Nucleus accumbens (tissue), 56 donors: ENCODE results near the gene COL6A1.
"Not testable (repeated sequence)": the region's sequence is repeated elsewhere in the genome, so short reads cannot be mapped to it uniquely, and the experiment has no call there.

Source experiments
- DNase-seq, 56 donors: peaks; one replicate each; lab custom pipeline; 2025; lab: John Stamatoyannopoulos, UW

COL6A1 gene

DNA sequence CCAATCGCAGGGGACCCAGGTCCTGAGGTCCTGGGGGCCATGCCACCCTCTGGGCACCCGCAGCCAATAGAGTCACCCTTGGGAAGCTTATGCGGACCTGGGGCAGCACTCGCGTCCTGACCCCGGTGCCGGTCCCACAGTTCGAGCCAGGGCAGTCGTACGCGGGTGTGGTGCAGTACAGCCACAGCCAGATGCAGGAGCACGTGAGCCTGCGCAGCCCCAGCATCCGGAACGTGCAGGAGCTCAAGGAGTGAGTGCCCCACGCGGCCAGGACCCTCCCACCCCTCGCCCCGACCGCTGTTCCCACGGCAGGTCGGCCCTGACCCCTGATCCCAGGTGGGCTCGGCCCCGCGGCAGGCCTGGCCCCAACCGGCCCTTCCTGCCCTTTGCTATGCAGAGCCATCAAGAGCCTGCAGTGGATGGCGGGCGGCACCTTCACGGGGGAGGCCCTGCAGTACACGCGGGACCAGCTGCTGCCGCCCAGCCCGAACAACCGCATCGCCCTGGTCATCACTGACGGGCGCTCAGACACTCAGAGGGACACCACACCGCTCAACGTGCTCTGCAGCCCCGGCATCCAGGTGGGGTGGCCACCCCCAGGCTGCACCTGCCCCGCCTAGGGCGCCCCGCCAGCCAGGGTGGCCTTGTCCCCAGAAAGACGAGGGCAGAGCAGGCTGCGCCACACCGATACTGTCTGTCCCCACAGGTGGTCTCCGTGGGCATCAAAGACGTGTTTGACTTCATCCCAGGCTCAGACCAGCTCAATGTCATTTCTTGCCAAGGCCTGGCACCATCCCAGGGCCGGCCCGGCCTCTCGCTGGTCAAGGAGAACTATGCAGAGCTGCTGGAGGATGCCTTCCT is 20.5 kb downstream of the COL6A1 start:
- DNase-seq = no peak

DNA sequence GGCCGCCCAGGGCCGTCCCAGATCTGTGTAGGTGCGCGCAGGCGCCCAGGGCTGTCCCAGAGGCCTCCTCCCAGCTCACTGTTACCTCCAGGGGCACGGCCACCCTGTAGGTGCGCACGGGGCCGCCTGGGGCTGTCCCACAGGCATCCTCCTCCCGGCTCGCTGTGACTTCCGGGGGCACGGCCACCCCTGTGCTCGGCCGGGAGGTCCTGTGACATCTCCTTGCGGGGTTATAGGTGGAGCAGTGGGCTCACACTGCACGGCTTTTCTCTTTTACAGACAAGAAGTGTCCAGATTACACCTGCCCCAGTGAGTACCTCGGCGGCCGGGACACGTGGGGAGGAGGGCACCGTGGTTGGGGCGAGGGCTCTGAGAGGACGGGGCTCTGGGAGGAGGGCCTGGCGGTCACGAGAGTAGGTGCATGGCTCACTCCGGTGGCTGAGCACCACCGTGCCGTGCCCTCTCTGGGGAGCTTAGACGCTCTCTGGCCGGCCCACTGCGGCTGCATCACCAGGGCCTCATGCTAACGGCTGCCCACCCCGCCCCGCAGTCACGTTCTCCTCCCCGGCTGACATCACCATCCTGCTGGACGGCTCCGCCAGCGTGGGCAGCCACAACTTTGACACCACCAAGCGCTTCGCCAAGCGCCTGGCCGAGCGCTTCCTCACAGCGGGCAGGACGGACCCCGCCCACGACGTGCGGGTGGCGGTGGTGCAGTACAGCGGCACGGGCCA is 21.4 kb downstream of the COL6A1 start:
- DNase-seq = no peak

DNA sequence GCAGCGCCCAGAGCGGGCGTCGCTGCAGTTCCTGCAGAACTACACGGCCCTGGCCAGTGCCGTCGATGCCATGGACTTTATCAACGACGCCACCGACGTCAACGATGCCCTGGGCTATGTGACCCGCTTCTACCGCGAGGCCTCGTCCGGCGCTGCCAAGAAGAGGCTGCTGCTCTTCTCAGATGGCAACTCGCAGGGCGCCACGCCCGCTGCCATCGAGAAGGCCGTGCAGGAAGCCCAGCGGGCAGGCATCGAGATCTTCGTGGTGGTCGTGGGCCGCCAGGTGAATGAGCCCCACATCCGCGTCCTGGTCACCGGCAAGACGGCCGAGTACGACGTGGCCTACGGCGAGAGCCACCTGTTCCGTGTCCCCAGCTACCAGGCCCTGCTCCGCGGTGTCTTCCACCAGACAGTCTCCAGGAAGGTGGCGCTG is 22.0 kb downstream of the COL6A1 start:
- no peak for DNase-seq

DNA sequence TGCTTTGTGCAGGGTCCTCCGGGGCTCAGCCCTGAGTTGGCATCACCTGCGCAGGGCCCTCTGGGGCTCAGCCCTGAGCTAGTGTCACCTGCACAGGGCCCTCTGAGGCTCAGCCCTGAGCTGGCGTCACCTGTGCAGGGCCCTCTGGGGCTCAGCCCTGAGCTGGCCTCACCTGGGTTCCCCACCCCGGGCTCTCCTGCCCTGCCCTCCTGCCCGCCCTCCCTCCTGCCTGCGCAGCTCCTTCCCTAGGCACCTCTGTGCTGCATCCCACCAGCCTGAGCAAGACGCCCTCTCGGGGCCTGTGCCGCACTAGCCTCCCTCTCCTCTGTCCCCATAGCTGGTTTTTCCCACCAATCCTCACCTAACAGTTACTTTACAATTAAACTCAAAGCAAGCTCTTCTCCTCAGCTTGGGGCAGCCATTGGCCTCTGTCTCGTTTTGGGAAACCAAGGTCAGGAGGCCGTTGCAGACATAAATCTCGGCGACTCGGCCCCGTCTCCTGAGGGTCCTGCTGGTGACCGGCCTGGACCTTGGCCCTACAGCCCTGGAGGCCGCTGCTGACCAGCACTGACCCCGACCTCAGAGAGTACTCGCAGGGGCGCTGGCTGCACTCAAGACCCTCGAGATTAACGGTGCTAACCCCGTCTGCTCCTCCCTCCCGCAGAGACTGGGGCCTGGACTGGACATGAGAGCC is 22.7 kb downstream of the COL6A1 start:
- no peak for DNase-seq

DNA sequence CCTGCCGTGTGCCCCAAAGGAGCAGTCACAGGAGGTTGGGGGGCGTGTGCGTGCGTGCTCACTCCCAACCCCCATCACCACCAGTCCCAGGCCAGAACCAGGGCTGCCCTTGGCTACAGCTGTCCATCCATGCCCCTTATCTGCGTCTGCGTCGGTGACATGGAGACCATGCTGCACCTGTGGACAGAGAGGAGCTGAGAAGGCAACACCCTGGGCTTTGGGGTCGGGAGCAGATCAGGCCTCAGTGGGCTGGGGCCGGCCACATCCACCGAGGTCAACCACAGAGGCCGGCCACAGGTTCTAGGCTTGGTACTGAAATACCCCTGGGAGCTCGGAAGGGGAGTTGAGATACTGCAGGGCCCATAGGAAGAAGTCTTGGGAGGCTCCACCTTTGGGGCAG is 23.5 kb downstream of the COL6A1 start:
- no peak for DNase-seq

DNA sequence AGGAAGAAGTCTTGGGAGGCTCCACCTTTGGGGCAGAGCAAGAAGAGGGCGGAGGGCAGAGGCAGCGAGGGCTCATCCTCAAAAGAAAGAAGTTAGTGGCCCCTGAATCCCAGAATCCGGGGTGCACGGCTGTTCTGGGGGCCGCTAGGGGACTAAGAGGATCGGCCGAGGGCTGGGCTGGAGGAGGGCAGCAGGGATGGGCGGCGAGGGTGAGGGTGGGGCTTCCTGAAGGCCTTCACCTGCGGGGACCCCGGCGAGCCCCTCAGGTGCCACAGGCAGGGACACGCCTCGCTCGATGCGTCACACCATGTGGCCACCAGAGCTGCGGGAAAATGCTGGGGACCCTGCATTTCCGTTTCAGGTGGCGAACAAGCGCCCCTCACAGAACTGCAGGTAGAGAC is 23.9 kb downstream of the COL6A1 start:
- DNase-seq = no peak

DNA sequence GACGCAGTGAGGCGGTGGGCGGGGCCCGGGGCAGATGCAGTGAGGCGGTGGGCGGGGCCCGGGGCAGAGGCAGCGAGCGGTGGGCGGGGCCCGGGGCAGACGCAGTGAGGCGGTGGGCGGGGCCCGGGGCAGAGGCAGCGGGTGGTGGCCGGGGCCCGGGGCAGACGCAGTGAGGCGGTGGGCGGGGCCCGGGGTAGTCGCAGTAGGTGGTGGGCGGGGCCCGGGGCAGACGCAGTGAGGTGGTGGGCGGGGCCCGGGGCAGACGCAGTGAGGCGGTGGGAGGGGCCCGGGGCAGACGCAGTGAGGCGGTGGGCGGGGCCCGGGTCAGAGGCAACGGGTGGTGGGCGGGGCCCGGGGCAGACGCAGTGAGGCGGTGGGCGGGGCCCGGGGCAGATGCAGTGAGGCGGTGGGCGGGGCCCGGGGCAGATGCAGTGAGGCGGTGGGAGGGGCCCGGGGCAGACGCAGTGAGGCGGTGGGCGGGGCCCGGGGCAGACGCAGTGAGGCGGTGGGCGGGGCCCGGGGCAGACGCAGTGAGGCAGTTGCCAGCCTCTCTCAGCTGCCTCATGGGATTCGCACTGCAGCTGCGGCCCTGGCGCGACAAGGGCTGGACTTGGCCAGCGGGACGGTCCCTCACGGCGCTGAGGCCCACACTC is 24.4 kb downstream of the COL6A1 start:
- not testable (repeated sequence) for DNase-seq

DNA sequence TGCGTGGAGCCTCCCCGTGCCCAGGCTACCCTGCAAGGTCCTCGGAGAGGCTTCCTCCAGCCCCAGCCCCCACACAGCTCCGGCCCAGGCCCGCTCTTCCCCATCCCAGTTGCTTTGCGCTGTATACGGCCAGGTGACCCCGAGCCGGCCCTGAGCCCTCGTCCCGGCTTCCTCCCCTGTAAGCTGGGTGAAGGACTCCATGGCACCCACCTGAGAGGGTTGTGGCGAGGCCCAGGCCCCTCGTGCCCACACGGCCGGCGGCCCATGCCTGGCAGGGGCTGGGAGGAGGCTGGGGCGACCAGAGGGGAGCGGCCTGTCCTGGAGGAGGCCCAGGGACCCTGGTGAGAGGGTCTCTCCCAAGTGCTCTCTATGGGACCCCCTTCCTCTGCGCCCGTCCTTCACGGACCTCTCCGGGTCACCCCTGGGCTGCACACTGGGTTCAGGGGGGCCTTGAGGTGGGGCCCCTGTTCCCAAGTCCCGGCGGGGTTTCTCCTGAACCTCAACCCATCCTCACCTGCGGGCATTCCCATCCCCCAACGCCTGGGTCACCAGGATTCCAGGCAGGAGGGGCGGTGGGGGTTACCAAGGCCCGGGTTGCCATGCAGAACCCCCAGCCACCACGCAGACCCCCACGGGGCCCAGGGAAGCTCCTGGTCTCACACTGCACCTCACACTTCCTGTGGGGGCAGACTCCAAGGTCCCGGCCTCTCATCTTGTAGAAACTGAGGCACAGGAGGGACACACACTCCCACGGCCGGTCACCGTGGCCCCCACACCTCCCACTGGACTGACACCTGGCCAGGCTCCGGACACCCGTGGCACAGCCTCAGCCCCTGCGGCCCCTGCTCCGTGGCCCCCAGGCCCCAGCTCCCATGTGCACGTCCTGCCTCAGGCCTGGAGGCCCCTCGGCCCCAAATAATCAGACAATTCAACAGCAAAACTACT is 25.2 kb downstream of the COL6A1 start:
- no peak for DNase-seq

DNA sequence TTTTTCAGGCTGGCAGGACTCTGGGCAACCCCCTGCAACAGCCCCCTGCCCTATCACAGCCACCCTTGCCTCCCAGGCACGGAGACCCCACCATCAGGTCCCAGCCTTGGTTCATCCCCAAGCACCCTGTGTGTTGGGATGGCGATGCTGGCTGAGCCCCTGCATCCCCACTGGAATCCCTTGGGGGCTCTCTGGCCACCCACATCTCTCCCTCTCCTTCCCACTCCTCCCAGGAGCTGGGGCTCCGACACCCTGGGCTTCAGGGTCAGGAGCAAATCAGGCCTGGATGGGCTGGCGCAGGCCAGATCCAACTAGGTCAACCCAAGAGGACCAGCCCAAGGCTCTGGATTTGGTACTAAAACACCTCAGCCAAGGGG is 25.9 kb downstream of the COL6A1 start:
- no peak for DNase-seq

DNA sequence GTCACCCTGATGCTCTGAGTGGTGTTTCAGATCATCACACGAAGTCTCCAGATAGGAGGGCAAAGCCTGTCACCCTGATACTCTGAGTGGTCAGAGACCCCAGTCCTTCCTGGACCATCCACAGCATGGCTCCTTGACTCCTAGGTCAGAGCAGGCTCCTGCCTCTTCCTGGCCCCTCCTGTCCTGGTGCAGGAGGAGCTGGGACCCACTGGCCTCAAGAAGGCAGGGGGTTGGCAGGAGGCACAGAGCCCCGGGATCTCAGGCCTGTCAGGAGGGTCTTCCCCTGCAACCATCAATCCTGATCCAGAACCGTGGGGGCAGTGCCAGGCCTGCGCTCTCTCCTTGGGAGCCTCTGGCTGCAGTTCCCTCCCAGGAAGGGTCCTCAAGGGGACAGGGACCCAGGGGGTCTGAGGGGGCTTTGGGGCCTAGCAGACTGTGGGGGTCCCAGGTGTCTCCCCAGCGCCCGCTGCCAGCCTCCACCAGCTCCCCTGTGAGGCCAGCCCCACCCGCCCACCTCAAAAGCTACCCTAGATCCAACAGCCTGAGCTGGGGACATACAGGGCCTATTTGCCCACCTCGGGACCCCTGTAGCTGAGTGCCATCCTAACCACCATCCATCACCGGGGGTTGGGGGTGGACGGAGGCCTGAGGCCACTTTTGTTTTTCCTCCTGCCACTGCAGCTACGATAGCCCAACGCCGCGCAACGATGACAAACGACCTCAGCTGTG is 27.5 kb downstream of the COL6A1 start:
- DNase-seq = no peak

DNA sequence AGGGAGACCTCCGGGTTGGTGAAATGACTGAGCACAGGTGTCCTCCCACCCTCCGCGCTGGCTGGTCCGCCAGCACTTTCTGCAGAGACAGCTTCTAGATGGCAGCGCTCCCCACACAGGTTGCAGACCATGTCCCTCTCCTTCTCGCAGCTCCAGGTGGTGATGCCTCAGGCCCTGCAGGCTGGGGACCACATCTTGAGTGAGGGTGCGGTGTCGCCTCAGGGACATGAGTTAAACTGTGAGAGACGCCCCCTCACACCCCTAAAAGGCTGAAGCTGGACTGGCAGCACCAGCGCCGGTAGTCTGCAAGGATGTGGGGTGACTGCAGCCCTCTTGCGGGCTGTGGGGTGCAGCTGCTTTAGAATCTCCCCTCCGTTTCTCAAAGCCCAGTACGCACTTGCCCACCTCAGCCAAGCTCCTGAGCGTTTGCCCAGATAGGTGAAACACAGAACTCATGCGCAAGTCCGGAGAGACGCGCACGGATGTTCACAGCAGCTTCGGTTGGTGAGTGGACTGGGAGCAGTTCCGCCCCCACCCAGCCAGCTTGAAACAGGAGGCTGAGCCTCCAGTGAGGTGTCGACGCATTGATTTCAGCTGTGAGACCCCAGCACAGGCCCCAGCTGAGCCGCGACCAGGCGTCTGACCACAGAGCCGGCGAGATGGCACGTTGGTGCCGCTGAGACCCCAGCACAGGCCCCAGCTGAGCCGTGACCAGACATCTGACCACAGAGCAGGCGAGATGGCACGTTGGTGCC is 28.6 kb downstream of the COL6A1 start:
- no peak for DNase-seq

DNA sequence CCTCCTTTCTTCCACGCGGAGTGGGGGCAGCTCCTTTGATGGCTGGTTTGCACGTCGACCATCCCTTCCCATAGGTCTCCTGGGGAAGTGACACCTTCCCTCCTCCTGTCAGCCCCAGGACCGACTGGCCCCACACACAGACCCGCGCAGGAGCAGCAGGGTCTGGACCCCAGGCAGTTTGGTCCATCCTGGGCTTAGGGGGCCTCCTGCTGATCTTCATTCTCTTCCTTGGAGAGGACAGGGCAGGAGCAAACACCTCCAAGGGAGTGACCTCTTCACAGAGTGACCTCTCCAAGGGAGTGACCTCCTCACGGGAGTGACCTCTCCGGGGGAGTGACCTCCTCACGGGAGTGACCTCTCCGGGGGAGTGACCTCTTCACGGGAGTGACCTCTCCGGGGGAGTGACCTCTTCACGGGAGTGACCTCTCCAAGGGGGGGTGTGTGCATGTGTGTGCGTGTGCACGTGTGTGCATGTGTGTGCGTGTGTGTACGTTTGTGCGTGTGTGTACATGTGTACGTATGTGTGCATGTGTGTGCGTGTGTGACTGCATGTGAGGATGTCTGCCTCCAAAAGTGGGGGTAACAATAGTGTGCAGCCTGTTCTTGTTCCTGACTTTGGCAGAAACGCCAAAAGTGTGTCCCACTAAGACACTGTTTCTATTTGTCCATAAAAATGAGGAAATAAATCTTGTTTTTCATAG is 29.8 kb downstream of the COL6A1 start:
- DNase-seq = no peak

DNA sequence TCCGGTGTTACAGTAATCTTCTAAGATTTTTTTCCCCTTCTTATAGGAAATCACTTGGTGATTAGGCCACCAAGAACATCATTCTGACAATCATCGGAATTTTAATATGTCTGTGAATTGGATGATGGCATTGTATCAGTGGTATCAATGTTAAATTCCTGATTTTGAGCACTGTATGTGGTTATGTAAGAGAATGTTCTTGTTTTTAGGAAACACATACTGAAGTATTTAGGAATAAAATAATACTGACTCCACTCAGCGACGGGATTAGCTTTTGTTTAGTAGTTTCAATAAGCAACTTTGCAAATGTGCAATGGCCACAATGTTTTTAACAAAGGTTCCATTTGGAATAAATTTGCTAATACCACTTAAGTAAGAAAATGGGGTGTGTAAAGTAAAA is 30.6 kb downstream of the COL6A1 start:
- DNase-seq = no peak

DNA sequence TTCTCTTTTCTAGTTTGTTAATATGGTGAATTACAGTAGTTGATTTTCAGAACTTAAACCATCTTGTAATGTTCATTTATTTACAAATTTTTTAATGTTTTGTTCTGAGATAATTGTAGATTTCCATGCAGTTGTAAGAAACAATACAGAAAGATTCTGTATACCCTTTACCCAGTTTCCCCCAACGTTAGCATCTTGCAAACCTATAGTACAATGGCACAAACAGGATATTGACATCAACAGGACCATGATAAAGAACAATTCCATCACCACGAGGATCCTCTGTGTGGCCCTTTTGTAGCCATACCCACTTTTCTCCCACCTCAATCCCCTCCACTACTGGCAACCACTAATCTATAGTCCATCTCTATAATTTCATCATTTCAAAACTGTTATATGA is 33.3 kb downstream of the COL6A1 start:
- DNase-seq = no peak

DNA sequence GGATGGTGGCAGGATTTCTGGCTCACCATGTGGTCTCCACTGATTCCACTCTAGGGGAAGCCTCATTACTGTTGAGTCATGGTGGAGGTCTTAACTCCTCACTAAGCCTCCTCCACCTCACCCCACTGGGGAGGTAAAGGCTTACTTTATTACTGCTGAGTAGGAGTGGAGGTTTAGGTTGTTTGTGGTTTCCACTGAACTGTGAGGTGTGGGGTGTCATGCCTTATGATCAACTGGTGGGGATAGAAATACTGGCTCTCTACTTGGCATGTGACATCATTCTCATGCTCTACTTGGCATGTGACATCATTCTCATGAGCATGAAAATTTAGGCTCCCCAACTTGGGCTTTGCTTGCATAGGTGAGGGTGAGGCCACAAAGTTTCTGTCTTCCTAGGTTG is 35.6 kb downstream of the COL6A1 start:
- DNase-seq = no peak

DNA sequence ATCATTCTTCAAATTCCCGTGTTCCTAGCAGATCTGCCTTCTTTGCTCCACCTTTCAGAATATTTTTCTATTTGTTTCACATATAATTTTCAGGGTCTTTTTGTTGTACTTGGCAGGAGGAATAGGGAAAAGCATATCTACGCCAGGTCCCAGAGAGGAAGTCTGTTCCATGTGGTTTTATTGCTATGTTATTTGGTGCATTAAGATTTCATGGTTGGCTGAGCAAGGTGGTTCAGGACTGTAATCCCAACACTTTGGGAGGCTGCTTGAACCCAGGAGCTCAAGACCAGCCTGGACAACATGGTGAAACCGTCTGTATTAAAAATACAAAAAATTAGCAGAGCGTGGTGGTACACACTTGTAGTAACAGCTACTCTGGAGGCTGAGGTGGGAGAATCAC is 36.1 kb downstream of the COL6A1 start:
- DNase-seq = no peak

DNA sequence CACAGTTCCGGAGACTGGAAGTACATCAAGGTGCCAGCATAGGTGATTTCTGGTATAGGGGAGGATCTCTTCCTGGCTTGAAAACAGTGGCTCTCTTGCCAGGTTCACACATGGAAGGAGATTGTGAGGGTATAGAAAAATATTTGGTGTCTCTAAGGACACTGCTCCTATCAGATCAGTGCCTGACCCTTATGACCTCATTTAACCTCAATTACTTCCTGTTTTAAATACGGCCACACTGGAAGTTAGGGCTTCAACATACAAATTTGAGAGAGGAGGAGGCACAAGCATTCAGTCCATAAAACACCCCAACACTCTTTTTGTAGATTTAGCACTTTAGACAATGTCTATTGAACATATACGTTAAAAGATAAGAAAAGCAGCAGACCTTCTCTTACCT is 37.0 kb downstream of the COL6A1 start:
- DNase-seq = no peak

DNA sequence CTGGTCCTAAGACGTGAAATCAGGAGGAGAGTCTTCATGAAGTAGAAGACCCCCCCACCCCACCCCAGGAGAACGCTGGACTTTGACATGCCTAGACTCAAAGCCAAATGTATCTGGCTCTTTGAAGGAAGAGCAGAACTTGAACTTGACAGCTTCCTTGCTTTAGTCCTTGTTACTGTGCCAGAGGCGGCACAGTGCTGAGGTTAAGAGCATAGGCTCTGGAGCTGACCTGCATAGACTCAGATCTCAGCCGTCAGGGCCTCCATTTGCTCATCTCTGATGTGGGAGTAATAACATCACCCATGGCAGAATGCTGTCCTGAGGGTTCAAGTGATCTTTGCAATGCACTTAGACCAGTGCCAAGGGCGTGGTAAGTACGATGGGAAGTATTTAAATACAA is 39.0 kb downstream of the COL6A1 start:
- DNase-seq = no peak
